HL-60 (cell line): ENCODE results near the gene HPCAL1.

Experiments used
- CTCF ChIP-seq: IDR thresholded peaks from one replicate; pipeline ENCODE4 v1.5.1; 2011; ENCODE audit warnings: low read length, control low read depth, inconsistent platforms; ENCODE audit not compliant: insufficient read depth
- GABPA ChIP-seq: IDR thresholded peaks from 2 replicates; pipeline ENCODE4 v1.6.1; 2012; ENCODE audit warnings: low read depth
- POLR2AphosphoS5 ChIP-seq: IDR thresholded peaks from 2 replicates; pipeline ENCODE4 v1.6.1; 2012; ENCODE audit warnings: low read depth
- TF ChIP-seq, protein P1 (sequence below): IDR thresholded peaks from 2 replicates; pipeline ENCODE4 v1.6.1; 2012; ENCODE audit warnings: low read depth; ENCODE audit not compliant: insufficient replicate concordance

- TF ChIP-seq CTCF (no peak), POLR2AphosphoS5 (no peak), GABPA (no peak)
- TF ChIP-seq, protein P1, sequence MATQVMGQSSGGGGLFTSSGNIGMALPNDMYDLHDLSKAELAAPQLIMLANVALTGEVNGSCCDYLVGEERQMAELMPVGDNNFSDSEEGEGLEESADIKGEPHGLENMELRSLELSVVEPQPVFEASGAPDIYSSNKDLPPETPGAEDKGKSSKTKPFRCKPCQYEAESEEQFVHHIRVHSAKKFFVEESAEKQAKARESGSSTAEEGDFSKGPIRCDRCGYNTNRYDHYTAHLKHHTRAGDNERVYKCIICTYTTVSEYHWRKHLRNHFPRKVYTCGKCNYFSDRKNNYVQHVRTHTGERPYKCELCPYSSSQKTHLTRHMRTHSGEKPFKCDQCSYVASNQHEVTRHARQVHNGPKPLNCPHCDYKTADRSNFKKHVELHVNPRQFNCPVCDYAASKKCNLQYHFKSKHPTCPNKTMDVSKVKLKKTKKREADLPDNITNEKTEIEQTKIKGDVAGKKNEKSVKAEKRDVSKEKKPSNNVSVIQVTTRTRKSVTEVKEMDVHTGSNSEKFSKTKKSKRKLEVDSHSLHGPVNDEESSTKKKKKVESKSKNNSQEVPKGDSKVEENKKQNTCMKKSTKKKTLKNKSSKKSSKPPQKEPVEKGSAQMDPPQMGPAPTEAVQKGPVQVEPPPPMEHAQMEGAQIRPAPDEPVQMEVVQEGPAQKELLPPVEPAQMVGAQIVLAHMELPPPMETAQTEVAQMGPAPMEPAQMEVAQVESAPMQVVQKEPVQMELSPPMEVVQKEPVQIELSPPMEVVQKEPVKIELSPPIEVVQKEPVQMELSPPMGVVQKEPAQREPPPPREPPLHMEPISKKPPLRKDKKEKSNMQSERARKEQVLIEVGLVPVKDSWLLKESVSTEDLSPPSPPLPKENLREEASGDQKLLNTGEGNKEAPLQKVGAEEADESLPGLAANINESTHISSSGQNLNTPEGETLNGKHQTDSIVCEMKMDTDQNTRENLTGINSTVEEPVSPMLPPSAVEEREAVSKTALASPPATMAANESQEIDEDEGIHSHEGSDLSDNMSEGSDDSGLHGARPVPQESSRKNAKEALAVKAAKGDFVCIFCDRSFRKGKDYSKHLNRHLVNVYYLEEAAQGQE, result no peak
These were observed 25.4 kb downstream of the HPCAL1 start for GRCh38 chr2:10327896-10328669.
